ENCODE results near the gene MUCL1. TPM values are rescaled to one million over a fixed set of nuclear protein-coding genes. Genes with fewer than 3 reads are reported as not detected.

The MUCL1 gene
- total and polyA plus RNA-seq, 10 of the 15 experiments (the other 5 are each of a cell fraction or from before 2014, with no cell fraction given) = not detected

GRCh38 chr12:54861927-54862326, 7.6 kb downstream of the MUCL1 start (continued):
- TF ChIP-seq ZBTB40 (IDR thresholded peaks at IDR 0.05; ENCODE audit: borderline replicate concordance) = no peak
- no peak for TF ChIP-seq TARDBP (IDR thresholded peaks at IDR 0.05; ENCODE audit: borderline replicate concordance)
- no peak for TF ChIP-seq JUNB (IDR thresholded peaks at IDR 0.05)
- no peak for TF ChIP-seq FOS (IDR thresholded peaks at IDR 0.05; ENCODE audit: borderline replicate concordance, extremely low read depth, insufficient read length)
- TF ChIP-seq CREB1 (IDR thresholded peaks at IDR 0.05; ENCODE audit: low read depth) = no peak
- no peak for TF ChIP-seq FOXK2 (IDR thresholded peaks at IDR 0.05)
- TF ChIP-seq ZZZ3 (IDR thresholded peaks at IDR 0.05; ENCODE audit: control insufficient read depth, insufficient read length, low read depth) = no peak
- TF ChIP-seq BHLHE40 (IDR thresholded peaks at IDR 0.05; ENCODE audit: borderline replicate concordance in 1 of 2, low read depth in 2 of 2, low read length in 1 of 2) = no peak
- no peak for TF ChIP-seq SP1 (IDR thresholded peaks at IDR 0.05; ENCODE audit: low read depth, low read length)
- no peak for TF ChIP-seq BACH1 (IDR thresholded peaks at IDR 0.05; ENCODE audit: borderline replicate concordance)
- TF ChIP-seq E2F8 (IDR thresholded peaks at IDR 0.05; ENCODE audit: low read depth, partially characterized antibody) = no peak
- no peak for TF ChIP-seq ZNF24 (IDR thresholded peaks at IDR 0.05)
- no peak for TF ChIP-seq SRF (IDR thresholded peaks at IDR 0.05; ENCODE audit: low read depth in 2 of 2, low read length in 2 of 2)
- TF ChIP-seq REST (IDR thresholded peaks at IDR 0.05; ENCODE audit: low read depth, low read length) = no peak
